VCaP (cell line): ENCODE results near the gene UTP18.
"Not testable (repeated sequence)": the region's sequence is repeated elsewhere in the genome, so short reads cannot be mapped to it uniquely, and the experiment has no call there.

Experiments used
- H3K27ac ChIP-seq: fragments of 450-650 bp; 2 replicates; pipeline ENCODE4 v1.5.1; 2017
- TF ChIP-seq, protein P1 (sequence below): fragments of 450-650 bp; conservative IDR thresholded peaks from 2 replicates; pipeline ENCODE4 v1.5.1; 2017; ENCODE audit warnings: mild to moderate bottlenecking, moderate library complexity

Gene UTP18

DNA sequence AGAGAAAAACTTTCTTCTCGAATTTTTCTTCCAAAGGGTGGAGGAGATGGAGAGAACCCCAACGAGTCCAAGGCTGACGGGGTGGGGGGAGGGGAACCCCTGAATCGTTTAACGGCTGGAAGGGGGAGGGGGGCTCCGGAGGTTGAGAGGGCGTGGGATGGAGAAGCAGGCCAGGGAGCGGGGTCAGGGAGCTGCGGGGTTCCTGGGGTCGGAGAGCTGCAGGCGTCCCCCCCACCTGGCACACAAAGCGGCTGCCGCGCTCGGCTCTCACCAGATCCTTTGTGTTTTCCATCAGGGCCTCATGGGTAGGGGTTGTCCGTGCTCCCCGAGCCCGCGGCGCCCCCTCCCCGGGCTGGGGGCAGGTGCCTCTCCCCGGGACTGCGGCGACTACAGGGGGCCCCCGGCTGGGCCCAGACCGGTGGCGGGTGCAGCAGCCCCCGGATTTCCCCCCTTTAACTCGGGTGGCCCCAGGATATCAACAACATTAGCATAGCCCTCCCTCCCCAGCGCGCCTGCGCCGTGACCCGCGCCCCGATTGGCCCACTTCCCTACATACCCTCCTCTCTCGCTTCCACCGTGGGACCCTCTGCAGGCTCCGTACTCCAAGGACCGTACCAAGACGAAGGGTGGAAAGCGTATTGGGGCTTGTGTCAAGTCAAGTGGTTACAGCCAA is 646 bp upstream of the UTP18 start, which contains the start of gene MBTD1:
Gene MBTD1 (minus strand): TSS at position 486 of the 673 bp plus-strand sequence. CDS start 34,888 bp downstream, outside the sequence.
- TF ChIP-seq, protein P1, sequence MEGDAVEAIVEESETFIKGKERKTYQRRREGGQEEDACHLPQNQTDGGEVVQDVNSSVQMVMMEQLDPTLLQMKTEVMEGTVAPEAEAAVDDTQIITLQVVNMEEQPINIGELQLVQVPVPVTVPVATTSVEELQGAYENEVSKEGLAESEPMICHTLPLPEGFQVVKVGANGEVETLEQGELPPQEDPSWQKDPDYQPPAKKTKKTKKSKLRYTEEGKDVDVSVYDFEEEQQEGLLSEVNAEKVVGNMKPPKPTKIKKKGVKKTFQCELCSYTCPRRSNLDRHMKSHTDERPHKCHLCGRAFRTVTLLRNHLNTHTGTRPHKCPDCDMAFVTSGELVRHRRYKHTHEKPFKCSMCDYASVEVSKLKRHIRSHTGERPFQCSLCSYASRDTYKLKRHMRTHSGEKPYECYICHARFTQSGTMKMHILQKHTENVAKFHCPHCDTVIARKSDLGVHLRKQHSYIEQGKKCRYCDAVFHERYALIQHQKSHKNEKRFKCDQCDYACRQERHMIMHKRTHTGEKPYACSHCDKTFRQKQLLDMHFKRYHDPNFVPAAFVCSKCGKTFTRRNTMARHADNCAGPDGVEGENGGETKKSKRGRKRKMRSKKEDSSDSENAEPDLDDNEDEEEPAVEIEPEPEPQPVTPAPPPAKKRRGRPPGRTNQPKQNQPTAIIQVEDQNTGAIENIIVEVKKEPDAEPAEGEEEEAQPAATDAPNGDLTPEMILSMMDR: no peak
- peak within 1 kb of the TSS; percentile 98 for H3K27ac ChIP-seq

DNA sequence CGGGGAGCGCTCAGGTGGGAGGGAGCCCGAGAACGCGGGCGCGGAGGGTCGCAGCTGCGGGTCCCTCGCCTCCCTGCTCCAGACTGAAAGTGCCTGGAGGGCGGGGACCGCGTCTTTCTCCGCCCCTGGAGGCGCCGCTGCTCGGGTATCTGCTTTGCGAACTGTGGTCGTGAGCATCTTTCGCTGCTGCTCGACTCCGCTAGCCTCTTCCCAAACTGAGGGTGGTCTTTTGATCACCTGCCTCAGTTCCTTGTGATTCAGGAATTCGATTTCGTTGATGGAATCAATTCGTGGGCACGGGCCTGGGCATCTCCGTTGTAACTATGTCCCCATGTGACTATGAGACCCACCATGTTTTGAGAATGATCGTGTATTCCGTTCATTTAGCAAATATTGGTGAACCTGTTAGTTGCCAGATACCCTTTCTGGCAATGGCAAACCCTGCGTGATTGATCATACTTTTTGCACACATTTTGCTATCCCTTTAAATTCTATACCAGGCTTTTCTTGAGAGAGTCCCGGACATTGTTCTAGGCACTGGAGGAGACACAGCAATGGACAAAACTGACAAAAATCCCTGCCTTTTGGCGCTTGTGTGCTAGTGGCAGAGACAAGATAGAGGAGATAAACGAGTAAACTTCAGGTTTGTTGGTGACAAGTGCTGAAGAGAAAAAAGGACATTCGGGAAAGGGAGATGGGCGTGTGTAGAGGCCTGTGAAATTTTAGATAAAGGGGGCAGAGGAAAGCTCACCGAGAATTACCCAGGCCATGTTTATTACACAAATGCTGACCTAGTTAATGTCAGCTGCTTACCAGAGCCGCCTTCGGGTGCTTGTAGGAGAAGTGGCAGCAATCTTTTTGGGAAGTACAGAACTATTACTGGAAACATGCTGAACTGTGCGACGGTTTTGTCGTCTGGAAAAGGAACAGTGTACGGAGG is 948 bp downstream of the UTP18 start:
- H3K27ac ChIP-seq: peak overlapping the region; percentile 98
- TF ChIP-seq, protein P1: no peak

DNA sequence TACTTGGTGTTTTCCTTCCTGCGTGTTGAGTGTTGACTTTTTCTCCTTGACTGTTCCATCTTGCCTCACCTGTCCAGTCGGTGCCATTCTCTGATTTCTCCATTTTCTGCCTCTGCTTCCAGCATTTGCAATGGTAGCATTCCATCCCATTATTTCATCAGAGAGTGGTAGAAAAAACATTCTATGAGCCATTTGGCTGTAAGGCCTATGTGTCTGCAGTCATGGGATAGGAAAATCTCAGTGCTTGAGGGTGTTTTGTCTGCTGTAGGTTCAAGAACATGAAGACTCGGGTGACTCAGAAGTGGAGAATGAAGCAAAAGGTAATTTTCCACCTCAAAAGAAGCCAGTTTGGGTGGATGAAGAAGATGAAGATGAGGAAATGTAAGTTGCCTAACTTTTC is 2.7 kb downstream of the UTP18 start:
- TF ChIP-seq, protein P1: no peak

DNA sequence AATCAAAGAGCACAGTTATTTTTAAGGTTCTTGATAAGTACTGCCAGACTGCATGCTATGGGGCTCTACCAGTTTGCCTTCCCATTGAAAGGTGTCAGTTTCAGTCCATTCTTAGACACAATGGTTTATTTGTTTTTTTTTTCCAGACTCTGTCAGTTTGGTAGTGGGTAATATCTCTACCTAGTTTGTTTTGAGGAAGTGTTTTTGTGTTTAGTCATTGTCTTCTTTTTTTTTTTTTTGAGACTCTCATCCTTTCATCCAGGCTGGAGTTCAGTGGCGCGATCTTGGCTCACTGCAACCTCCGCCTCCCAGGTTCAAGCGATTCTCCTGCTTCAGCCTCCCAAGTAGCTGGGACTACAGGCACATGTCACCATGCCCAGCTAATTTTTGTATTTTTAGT is 4.1 kb downstream of the UTP18 start:
- H3K27ac ChIP-seq: not testable (repeated sequence)

More for the DNA sequence above, 2.7 kb downstream of the UTP18 start:
- no peak overlapping the region for H3K27ac ChIP-seq

DNA sequence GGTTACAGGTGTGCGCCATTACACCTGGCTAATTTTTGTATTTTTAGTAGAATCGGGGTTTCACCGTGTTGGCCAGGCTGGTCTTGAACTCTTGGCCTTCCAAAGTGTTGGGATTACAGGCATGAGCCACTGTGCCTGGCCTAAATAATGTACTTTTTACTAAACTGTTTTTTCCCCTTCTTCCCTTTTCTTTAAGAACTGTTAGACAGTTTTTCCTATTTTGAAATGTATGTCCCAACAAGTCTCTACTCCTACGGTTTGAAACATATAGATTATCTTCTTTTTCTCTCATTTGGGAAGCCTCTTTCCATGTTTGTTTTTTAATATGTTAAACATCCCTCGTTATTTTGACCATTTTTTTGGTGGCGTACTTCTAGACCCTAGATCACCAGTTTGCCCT is 9.6 kb downstream of the UTP18 start:
- TF ChIP-seq, protein P1: no peak
- H3K27ac ChIP-seq: no peak overlapping the region

DNA sequence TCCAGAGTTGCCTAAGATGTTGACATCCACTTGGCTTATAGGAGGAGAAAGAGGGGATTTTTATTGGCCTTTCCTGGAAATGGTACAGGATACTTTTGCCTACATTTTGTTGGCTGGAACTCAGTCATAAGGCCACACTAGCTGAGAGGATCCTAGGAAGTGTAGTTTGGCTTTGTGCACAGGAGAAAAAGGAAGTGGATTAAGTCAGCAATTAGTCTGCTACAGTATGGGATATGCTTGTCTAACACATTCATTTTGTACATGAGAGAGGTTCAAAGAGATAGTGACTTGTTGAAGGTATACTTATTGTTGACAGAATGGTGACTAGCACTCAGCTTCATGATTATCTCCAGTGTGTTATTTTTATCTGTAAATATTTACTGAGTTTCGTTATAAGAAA is 10.3 kb downstream of the UTP18 start:
- TF ChIP-seq, protein P1: no peak
- H3K27ac ChIP-seq: no peak overlapping the region

DNA sequence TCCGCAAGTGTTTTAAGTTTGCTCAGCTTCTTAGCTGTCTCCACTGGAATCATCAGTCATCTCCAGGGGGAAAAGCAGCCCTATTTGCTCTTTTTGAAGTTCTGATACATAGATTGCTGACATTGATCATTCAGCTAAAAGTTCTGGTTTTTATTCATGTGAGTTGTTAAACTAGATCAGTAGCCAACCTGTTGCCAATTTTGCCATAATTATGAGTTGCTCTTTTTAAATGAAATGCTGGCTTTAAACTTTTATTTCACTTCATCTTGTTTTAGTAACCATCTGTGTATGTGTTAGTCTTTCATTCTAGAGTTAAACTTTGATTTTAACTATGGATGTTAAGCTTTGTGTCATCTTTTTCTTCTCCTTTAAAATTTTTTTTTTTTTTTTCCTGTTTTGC is 12.5 kb downstream of the UTP18 start:
- TF ChIP-seq, protein P1: no peak

More for the DNA sequence above, 12.5 kb downstream of the UTP18 start:
- H3K27ac ChIP-seq: no peak overlapping the region
